GM21367 (cell line): ENCODE measurements around the gene STOML1.
"Not testable (repeated sequence)": the region's sequence is repeated elsewhere in the genome, so short reads cannot be mapped to it uniquely, and the experiment has no call there.

ENCODE experiments used
- ATAC-seq: cut with Tn5 transposase; IDR thresholded peaks from one replicate; pipeline ENCODE4 v1.9.1; 2021; ENCODE audit not compliant: unreplicated experiment

STOML1 gene

GRCh38 chr15:73965758-73966113 is 26.4 kb downstream of the STOML1 start:
- ATAC-seq = no peak

GRCh38 chr15:73965094-73965757 is 26.9 kb downstream of the STOML1 start:
- ATAC-seq = no peak

GRCh38 chr15:73964736-73965093 is 27.4 kb downstream of the STOML1 start:
- no peak for ATAC-seq

- no peak for ATAC-seq
Measured at GRCh38 chr15:73962433-73962832, 29.7 kb downstream of the STOML1 start.

GRCh38 chr15:73960472-73961070 is 31.5 kb downstream of the STOML1 start:
- ATAC-seq = not testable (repeated sequence)

GRCh38 chr15:73959801-73960200 is 32.3 kb downstream of the STOML1 start:
- no peak for ATAC-seq

GRCh38 chr15:73959012-73959581 is 33.0 kb downstream of the STOML1 start:
- no peak for ATAC-seq

- no peak for ATAC-seq
Measured at GRCh38 chr15:73957785-73958184, 34.3 kb downstream of the STOML1 start.

- no peak for ATAC-seq
Measured at GRCh38 chr15:73957276-73957675, 34.8 kb downstream of the STOML1 start.

- ATAC-seq = no peak
Measured at GRCh38 chr15:73956743-73957135, 35.4 kb downstream of the STOML1 start.

- no peak for ATAC-seq
Measured at GRCh38 chr15:73955861-73956742, 36.0 kb downstream of the STOML1 start.

- no peak for ATAC-seq
Measured at GRCh38 chr15:73955326-73955725, 36.8 kb downstream of the STOML1 start.

- ATAC-seq = no peak
Measured at GRCh38 chr15:73954188-73955145, 37.6 kb downstream of the STOML1 start.

- no peak for ATAC-seq
Measured at GRCh38 chr15:73952913-73953750, 39.0 kb downstream of the STOML1 start.

- ATAC-seq = no peak
Measured at GRCh38 chr15:73952171-73952912, 39.8 kb downstream of the STOML1 start.

GRCh38 chr15:73951601-73952000 is 40.5 kb downstream of the STOML1 start:
- no peak for ATAC-seq

GRCh38 chr15:73950831-73951561 is 41.1 kb downstream of the STOML1 start:
- peak; percentile 44 for ATAC-seq

- no peak for ATAC-seq
Measured at GRCh38 chr15:73950479-73950830, 41.6 kb downstream of the STOML1 start.
